Mesothelial cell of epicardium (in vitro differentiated cells): ENCODE data around the gene EEFSEC. TPM values are rescaled to one million over a fixed set of nuclear protein-coding genes. Genes with fewer than 3 reads are reported as not detected.

Experiments
- DNase-seq, 2 experiments: peaks; one replicate each; pipeline ENCODE4 v3.0.0; 2021; ENCODE audit warnings: low spot score in 2 of 2; ENCODE audit not compliant: unreplicated experiment in 2 of 2
- H3K27ac Mint-ChIP-seq: 2 replicates; pipeline ENCODE4 v1.8.0; 2021; ENCODE audit warnings: mixed read lengths
- H3K27me3 Mint-ChIP-seq: 2 replicates; pipeline ENCODE4 v1.8.0; 2021; ENCODE audit warnings: low read depth, mixed read lengths
- H3K36me3 Mint-ChIP-seq: 2 replicates; pipeline ENCODE4 v1.8.0; 2021; ENCODE audit warnings: mixed read lengths
- H3K4me1 Mint-ChIP-seq: 2 replicates; pipeline ENCODE4 v1.8.0; 2021; ENCODE audit warnings: mixed read lengths
- H3K4me3 Mint-ChIP-seq: 2 replicates; pipeline ENCODE4 v1.8.0; 2021; ENCODE audit warnings: mild to moderate bottlenecking, moderate library complexity, mixed read lengths
- H3K9me3 Mint-ChIP-seq: 2 replicates; pipeline ENCODE4 v1.8.0; 2021; ENCODE audit warnings: mixed read lengths
- CTCF ChIP-seq: fragments of 200-600 bp; sonication (generic); IDR thresholded peaks from one replicate; pipeline ENCODE4 v1.5.0; 2021; ENCODE audit warnings: antibody characterized with exemption; ENCODE audit not compliant: unreplicated experiment
- total RNA-seq: library from RNA; stranded (reverse); gene quantifications from 3 replicates; pipeline ENCODE4 v1.2.1, GENCODE V29; 2021

EEFSEC gene
- total RNA-seq, 1 donor from 2014 or later: 19.4 TPM

- Mint-ChIP-seq H3K27me3 (no peaks in the 10 kb centered on the region), H3K9me3 (no peaks in the 10 kb centered on the region), H3K4me3 (no peak overlapping the region), H3K4me1 (peaks cover 47% of the 10 kb centered on the region), H3K36me3 (peaks cover 3% of the 10 kb centered on the region), H3K27ac (no peak overlapping the region)
- no peak for TF ChIP-seq CTCF
- DNase-seq: no peak
Observed at GRCh38 chr3:128408012-128408692, 254.9 kb downstream of the EEFSEC start.

- H3K4me3 Mint-ChIP-seq: no peak overlapping the region
Observed at GRCh38 chr3:128408693-128409623, 255.7 kb downstream of the EEFSEC start.

GRCh38 chr3:128409624-128410581 is 256.6 kb downstream of the EEFSEC start:
- Mint-ChIP-seq H3K36me3 (peaks cover 3% of the 10 kb centered on the region), H3K4me1 (peaks cover 37% of the 10 kb centered on the region), H3K9me3 (no peaks in the 10 kb centered on the region), H3K27me3 (no peaks in the 10 kb centered on the region), H3K27ac (no peak overlapping the region), H3K4me3 (no peak overlapping the region)
- no peak for TF ChIP-seq CTCF
- DNase-seq: no peak

More at GRCh38 chr3:128408693-128409623, 255.7 kb downstream of the EEFSEC start:
- no peak for TF ChIP-seq CTCF
- no peak for DNase-seq
- Mint-ChIP-seq H3K27me3 (no peaks in the 10 kb centered on the region), H3K4me1 (peaks cover 41% of the 10 kb centered on the region), H3K36me3 (peaks cover 3% of the 10 kb centered on the region), H3K9me3 (no peaks in the 10 kb centered on the region), H3K27ac (peak overlapping the region; percentile 16)

GRCh38 chr3:128410669-128411573 is 257.6 kb downstream of the EEFSEC start:
- peaks cover 37% of the 10 kb centered on the region for H3K4me1 Mint-ChIP-seq
- no peak for TF ChIP-seq CTCF
- H3K27me3 Mint-ChIP-seq: no peaks in the 10 kb centered on the region
- H3K9me3 Mint-ChIP-seq: no peaks in the 10 kb centered on the region
- peaks cover 3% of the 10 kb centered on the region for H3K36me3 Mint-ChIP-seq
- H3K27ac Mint-ChIP-seq: no peak overlapping the region
- DNase-seq: no peak
- no peak overlapping the region for H3K4me3 Mint-ChIP-seq
